GM12878 (cell line): Measurements from ENCODE around the gene ROR2. TPM values are rescaled to one million over a fixed set of nuclear protein-coding genes. Genes with fewer than 3 reads are reported as not detected.

Source experiments
- ATAC-seq: fragments of 200-7000 bp; cut with Tn5 transposase; 3 replicates; pipeline ENCODE4 v1.9.1; 2020; ENCODE audit warnings: mild to moderate bottlenecking, moderate library complexity
- BruUV-seq: library from RNA; stranded (reverse); fragments of 400-500 nt; replicated peaks from 2 replicates; lab custom pipeline; 2021; lab: Mats Ljungman, UMichigan
- CTCF ChIA-PET: fragments of 300-600 bp; sonication (Branson Sonifier 250); formaldehyde crosslinking; extraction: SDS; loops from one replicate; lab custom pipeline; 2021; ENCODE audit warnings: inconsistent platforms; lab: Yijun Ruan, JAX
- POLR2A ChIA-PET: fragments of 350-600 bp; formaldehyde crosslinking; extraction: SDS; loops from one replicate; lab custom pipeline; 2021; ENCODE audit warnings: inconsistent platforms; lab: Charles Lee
- RAD21 ChIA-PET: fragments of 300-600 bp; sonication (Branson Sonifier 250); formaldehyde crosslinking; loops from one replicate; lab custom pipeline; 2023; ENCODE audit warnings: antibody characterized with exemption; ENCODE audit not compliant: unreplicated experiment; lab: Charles Lee
- SMC1A ChIA-PET: fragments of 300-600 bp; sonication (Branson Sonifier 250); formaldehyde crosslinking; loops from one replicate; lab custom pipeline; 2023; ENCODE audit not compliant: unreplicated experiment, uncharacterized antibody; lab: Charles Lee
- DNase-seq: peaks from one replicate; pipeline ENCODE4 v3.0.0-alpha.2; 2011; ENCODE audit warnings: low read depth, low spot score
- FAIRE-seq: peaks from 3 replicates; lab custom pipeline; 2011; peaks lifted over from hg19 to GRCh38; lab: Jason Lieb, UNC
- H2AFZ ChIP-seq: 2 replicates; pipeline ENCODE4 v1.6.0; 2011; ENCODE audit warnings: low read depth, low read length, control low read depth; ENCODE audit not compliant: control insufficient read depth
- H3K27ac ChIP-seq: 2 replicates; pipeline ENCODE4 v1.5.1; 2011; ENCODE audit warnings: control low read depth; ENCODE audit not compliant: control insufficient read depth, insufficient read depth
- H3K27me3 ChIP-seq, 2 experiments: replicated peaks in 1 of 2; 2 replicates each; pipeline versions ENCODE4 v1.6.0 to v1.6.1; 2011; ENCODE audit warnings: low read length in 1 of 2; ENCODE audit not compliant: control insufficient read depth in 2 of 2, insufficient read depth in 2 of 2
- H3K36me3 ChIP-seq, 2 experiments: 2 replicates each; pipeline ENCODE4 v1.5.1; 2011; ENCODE audit warnings: low read length in 1 of 2; ENCODE audit not compliant: control insufficient read depth in 2 of 2, insufficient read depth in 2 of 2
- H3K4me1 ChIP-seq: 2 replicates; pipeline ENCODE4 v1.6.1; 2011; ENCODE audit warnings: mild to moderate bottlenecking, low read length, moderate library complexity, mixed read lengths; ENCODE audit not compliant: control insufficient read depth, insufficient read depth
- H3K4me2 ChIP-seq: 2 replicates; pipeline ENCODE4 v1.6.0; 2011; ENCODE audit warnings: control low read depth; ENCODE audit not compliant: control insufficient read depth, insufficient read depth
- H3K4me3 ChIP-seq: fragments of 200-600 bp; sonication (generic); 2 replicates; pipeline ENCODE4 v1.5.1; 2016
- H3K79me2 ChIP-seq: 2 replicates; pipeline ENCODE4 v1.6.0; 2011; ENCODE audit warnings: low read length; ENCODE audit not compliant: control insufficient read depth, insufficient read depth
- H3K9ac ChIP-seq: 2 replicates; pipeline ENCODE4 v1.8.0; 2011; ENCODE audit warnings: low read length, control low read depth, mixed read lengths; ENCODE audit not compliant: control insufficient read depth, insufficient read depth
- H3K9me3 ChIP-seq: replicated peaks from 3 replicates; pipeline ENCODE4 v1.5.1; 2011; ENCODE audit warnings: mild to moderate bottlenecking, low read length; ENCODE audit not compliant: control insufficient read depth, insufficient read depth
- H4K20me1 ChIP-seq: 2 replicates; pipeline ENCODE4 v1.6.0; 2011; ENCODE audit not compliant: control insufficient read depth, insufficient read depth
- BHLHE40 ChIP-seq, 2 experiments: fragments of 450-650 bp in 1 of 2; IDR thresholded peaks; 2 replicates each; pipeline ENCODE4 v1.6.1; 2011 to 2017; ENCODE audit warnings: low read depth in 2 of 2, borderline replicate concordance in 1 of 2, improper control_type of control experiment in 1 of 2, low read length in 1 of 2, mild to moderate bottlenecking in 1 of 2
- MEF2A ChIP-seq: IDR thresholded peaks from 2 replicates; pipeline ENCODE4 v1.6.1; 2011; ENCODE audit warnings: low read depth, mild to moderate bottlenecking, low read length, moderate library complexity; ENCODE audit not compliant: insufficient read depth
- NR2F1 ChIP-seq: fragments of 450-650 bp; conservative IDR thresholded peaks from 2 replicates; pipeline ENCODE4 v1.6.1; 2017; ENCODE audit warnings: mild to moderate bottlenecking
- SIX5 ChIP-seq: IDR thresholded peaks from 2 replicates; pipeline ENCODE4 v1.6.1; 2011; ENCODE audit warnings: mild to moderate bottlenecking, low read depth, low read length, moderate library complexity; ENCODE audit not compliant: severe bottlenecking
- SREBF2 ChIP-seq: IDR thresholded peaks from 2 replicates; pipeline ENCODE4 v1.6.1; 2012; ENCODE audit warnings: mild to moderate bottlenecking, low read length
- ZNF207 ChIP-seq: fragments of 450-650 bp; IDR thresholded peaks from 2 replicates; pipeline ENCODE4 v1.6.1; 2014; ENCODE audit warnings: antibody characterized with exemption, mild to moderate bottlenecking, borderline replicate concordance
- WGBS: methylation state at CpG from one replicate; pipeline ENCODE4 v1.1.6; 2016; ENCODE audit warnings: low lambda C conversion rate; ENCODE audit not compliant: insufficient replicate concordance, insufficient coverage; ENCODE audit errors: missing lambda C conversion rate; 5-methylcytosine and 5-hydroxymethylcytosine counted together
- in situ Hi-C: fragments of 300-500 bp; cut with MboI; formaldehyde crosslinking; loops from 9 replicates; pipeline ENCODE4 v1.14.3; 2018; ENCODE audit warnings: mixed read lengths
- intact Hi-C: fragments of 100-400 bp; cut with micrococcal nuclease; formaldehyde crosslinking; loops from one replicate; pipeline ENCODE4 v1.14.2; 2022; ENCODE audit not compliant: unreplicated experiment
- polyA plus RNA-seq, 11 experiments: library from polyadenylated mRNA; depleted of rRNA in 4 of 11; unstranded in 6 of 11; stranded (reverse) in 5 of 11; fragments of >200 nt; fragmentation: Nextera tagmentation in 4 of 11; fragmentation: Illumina TruSeq in 1 of 11; extraction: Ambion mirVana in 4 of 11; extraction: Trizol in 1 of 11; gene quantifications; 1 replicate in 1 of 11; 2 replicates in 10 of 11; pipeline versions ENCODE4 v1.2.1 to v1.2.3, GENCODE V29; 2011 to 2016; ENCODE audit warnings: inconsistent platforms in 2 of 11, missing spikeins in 2 of 11, low read depth in 1 of 11
- total RNA-seq, 4 experiments: library from RNA; depleted of rRNA in 3 of 4; stranded (reverse); fragments of >200 nt in 3 of 4; fragmentation: Illumina TruSeq in 1 of 4; extraction: Trizol in 1 of 4; gene quantifications; 2 replicates each; pipeline versions ENCODE4 v1.2.1 to v1.2.3, GENCODE V29; 2013 to 2021
- TF ChIP-seq, protein P1 (sequence below): fragments of 450-650 bp; IDR thresholded peaks from 2 replicates; pipeline ENCODE4 v1.6.1; 2018; ENCODE audit warnings: mild to moderate bottlenecking, low read depth, moderate library complexity; ENCODE audit not compliant: partially characterized antibody
- TF ChIP-seq, protein P2 (sequence below): fragments of 450-650 bp; formaldehyde crosslinking; IDR thresholded peaks from 2 replicates; pipeline ENCODE4 v1.5.0; 2022; ENCODE audit warnings: mild to moderate bottlenecking, missing genetic modification characterization
- TF ChIP-seq, protein P3 (sequence below): fragments of 450-650 bp; formaldehyde crosslinking; IDR thresholded peaks from 2 replicates; pipeline ENCODE4 v1.4.0; 2020; ENCODE audit warnings: mild to moderate bottlenecking, moderate library complexity

ROR2 gene
- total and polyA plus RNA-seq, 10 of the 15 experiments (the other 5 are each of a cell fraction or from before 2014, with no cell fraction given) = 0.03 to 0.05 TPM; not detected in 8

DNA sequence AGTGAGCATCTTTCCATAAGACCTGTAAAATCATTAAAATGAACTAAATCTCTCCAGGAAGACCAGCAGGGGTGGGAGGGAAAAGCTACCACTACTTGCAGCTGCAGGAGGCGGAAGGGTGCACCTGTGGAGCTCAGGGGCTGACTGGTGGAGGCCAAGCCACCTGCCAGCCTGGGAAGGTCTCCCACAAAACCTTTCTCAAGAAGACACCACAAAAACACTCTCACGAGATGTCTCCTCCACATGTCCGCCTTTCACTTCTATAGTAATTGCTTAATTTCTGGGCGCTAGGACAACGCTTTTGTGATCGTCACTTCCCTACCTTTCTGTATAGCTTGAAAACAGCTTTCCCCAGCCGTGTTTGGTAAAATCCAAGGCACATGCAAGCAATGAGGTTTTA lies 114.4 kb downstream of the ROR2 start:
- Histone ChIP-seq H3K4me1 (no peaks in the 10 kb centered on the region), H3K4me3 (no peak overlapping the region), H3K27me3 (peaks cover 0 to 4% of the 10 kb centered on the region in 2 experiments; a peak in 1 of 4 replicates), H2AFZ (no peak overlapping the region)
- no peak for ATAC-seq
- ChIA-PET SMC1A (no interaction called here), CTCF (no interaction called here)
- in situ Hi-C loops (no loop called here), intact Hi-C loops (no loop called here)
- TF ChIP-seq, protein P1, sequence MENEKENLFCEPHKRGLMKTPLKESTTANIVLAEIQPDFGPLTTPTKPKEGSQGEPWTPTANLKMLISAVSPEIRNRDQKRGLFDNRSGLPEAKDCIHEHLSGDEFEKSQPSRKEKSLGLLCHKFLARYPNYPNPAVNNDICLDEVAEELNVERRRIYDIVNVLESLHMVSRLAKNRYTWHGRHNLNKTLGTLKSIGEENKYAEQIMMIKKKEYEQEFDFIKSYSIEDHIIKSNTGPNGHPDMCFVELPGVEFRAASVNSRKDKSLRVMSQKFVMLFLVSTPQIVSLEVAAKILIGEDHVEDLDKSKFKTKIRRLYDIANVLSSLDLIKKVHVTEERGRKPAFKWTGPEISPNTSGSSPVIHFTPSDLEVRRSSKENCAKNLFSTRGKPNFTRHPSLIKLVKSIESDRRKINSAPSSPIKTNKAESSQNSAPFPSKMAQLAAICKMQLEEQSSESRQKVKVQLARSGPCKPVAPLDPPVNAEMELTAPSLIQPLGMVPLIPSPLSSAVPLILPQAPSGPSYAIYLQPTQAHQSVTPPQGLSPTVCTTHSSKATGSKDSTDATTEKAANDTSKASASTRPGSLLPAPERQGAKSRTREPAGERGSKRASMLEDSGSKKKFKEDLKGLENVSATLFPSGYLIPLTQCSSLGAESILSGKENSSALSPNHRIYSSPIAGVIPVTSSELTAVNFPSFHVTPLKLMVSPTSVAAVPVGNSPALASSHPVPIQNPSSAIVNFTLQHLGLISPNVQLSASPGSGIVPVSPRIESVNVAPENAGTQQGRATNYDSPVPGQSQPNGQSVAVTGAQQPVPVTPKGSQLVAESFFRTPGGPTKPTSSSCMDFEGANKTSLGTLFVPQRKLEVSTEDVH = no peak
- TF ChIP-seq NR2F1 (no peak), MEF2A (no peak), ZNF207 (no peak), SREBF2 (no peak), BHLHE40 (IDR thresholded peaks at IDR 0.05; ENCODE audit: borderline replicate concordance in 1 of 2, low read depth in 2 of 2, low read length in 1 of 2) (no peak), SIX5 (no peak)
- TF ChIP-seq, protein P2, sequence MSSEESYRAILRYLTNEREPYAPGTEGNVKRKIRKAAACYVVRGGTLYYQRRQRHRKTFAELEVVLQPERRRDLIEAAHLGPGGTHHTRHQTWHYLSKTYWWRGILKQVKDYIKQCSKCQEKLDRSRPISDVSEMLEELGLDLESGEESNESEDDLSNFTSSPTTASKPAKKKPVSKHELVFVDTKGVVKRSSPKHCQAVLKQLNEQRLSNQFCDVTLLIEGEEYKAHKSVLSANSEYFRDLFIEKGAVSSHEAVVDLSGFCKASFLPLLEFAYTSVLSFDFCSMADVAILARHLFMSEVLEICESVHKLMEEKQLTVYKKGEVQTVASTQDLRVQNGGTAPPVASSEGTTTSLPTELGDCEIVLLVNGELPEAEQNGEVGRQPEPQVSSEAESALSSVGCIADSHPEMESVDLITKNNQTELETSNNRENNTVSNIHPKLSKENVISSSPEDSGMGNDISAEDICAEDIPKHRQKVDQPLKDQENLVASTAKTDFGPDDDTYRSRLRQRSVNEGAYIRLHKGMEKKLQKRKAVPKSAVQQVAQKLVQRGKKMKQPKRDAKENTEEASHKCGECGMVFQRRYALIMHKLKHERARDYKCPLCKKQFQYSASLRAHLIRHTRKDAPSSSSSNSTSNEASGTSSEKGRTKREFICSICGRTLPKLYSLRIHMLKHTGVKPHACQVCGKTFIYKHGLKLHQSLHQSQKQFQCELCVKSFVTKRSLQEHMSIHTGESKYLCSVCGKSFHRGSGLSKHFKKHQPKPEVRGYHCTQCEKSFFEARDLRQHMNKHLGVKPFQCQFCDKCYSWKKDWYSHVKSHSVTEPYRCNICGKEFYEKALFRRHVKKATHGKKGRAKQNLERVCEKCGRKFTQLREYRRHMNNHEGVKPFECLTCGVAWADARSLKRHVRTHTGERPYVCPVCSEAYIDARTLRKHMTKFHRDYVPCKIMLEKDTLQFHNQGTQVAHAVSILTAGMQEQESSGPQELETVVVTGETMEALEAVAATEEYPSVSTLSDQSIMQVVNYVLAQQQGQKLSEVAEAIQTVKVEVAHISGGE = no peak
- TF ChIP-seq, protein P3, sequence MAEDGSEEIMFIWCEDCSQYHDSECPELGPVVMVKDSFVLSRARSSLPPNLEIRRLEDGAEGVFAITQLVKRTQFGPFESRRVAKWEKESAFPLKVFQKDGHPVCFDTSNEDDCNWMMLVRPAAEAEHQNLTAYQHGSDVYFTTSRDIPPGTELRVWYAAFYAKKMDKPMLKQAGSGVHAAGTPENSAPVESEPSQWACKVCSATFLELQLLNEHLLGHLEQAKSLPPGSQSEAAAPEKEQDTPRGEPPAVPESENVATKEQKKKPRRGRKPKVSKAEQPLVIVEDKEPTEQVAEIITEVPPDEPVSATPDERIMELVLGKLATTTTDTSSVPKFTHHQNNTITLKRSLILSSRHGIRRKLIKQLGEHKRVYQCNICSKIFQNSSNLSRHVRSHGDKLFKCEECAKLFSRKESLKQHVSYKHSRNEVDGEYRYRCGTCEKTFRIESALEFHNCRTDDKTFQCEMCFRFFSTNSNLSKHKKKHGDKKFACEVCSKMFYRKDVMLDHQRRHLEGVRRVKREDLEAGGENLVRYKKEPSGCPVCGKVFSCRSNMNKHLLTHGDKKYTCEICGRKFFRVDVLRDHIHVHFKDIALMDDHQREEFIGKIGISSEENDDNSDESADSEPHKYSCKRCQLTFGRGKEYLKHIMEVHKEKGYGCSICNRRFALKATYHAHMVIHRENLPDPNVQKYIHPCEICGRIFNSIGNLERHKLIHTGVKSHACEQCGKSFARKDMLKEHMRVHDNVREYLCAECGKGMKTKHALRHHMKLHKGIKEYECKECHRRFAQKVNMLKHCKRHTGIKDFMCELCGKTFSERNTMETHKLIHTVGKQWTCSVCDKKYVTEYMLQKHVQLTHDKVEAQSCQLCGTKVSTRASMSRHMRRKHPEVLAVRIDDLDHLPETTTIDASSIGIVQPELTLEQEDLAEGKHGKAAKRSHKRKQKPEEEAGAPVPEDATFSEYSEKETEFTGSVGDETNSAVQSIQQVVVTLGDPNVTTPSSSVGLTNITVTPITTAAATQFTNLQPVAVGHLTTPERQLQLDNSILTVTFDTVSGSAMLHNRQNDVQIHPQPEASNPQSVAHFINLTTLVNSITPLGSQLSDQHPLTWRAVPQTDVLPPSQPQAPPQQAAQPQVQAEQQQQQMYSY (CRISPR knock-in tag) = no peak
- TF ChIP-seq, all 136 proteins: peak for 0
- no peaks in the 10 kb centered on the region for H4K20me1 ChIP-seq
- no peak for DNase-seq
- no peaks in the 10 kb centered on the region for H3K79me2 ChIP-seq
- 88% methylated on average over 7 of the region's 7 CpGs for WGBS
- H3K27ac ChIP-seq = no peak overlapping the region
- H3K36me3 ChIP-seq = no peaks in the 10 kb centered on the region
- no TSS peak for BruUV-seq
- no peak overlapping the region for H3K4me2 ChIP-seq
- H3K9me3 ChIP-seq = no peaks in the 10 kb centered on the region
- POLR2A ChIA-PET = no interaction called here
- RAD21 ChIA-PET = no interaction called here
- FAIRE-seq = no peak
- no peak overlapping the region for H3K9ac ChIP-seq
